Right ventricle myocardium inferior (tissue), 1 donor: ENCODE data around the gene SAP30L. TPM values are rescaled to one million over a fixed set of nuclear protein-coding genes. Genes with fewer than 3 reads are reported as not detected.

ENCODE experiments used
- ATAC-seq: fragments of 200-7000 bp; cut with Tn5 transposase; one replicate; pipeline ENCODE4 v1.9.1; 2020; ENCODE audit warnings: mild to moderate bottlenecking, moderate library complexity
- DNase-seq: peaks from one replicate; pipeline ENCODE4 v3.0.0; 2021; ENCODE audit errors: missing footprints
- intact Hi-C: fragments of 100-400 bp; cut with DNase I; formaldehyde crosslinking; loops from one replicate; pipeline ENCODE4 v1.11.0; 2022
- total RNA-seq: library from RNA; stranded (reverse); fragmentation: NEBNext Ultra II Directional; extraction: Animal tissue kit (Norgen Biotek cat#: 25700); gene quantifications from one replicate; pipeline ENCODE4 v1.2.1, GENCODE V29; 2021
- donor health status: DM: no; HTN: yes; CAD: no; lungs with severe emphysema.

SAP30L gene
- total RNA-seq, 1 donor from 2014 or later, result 39.2 TPM

DNA sequence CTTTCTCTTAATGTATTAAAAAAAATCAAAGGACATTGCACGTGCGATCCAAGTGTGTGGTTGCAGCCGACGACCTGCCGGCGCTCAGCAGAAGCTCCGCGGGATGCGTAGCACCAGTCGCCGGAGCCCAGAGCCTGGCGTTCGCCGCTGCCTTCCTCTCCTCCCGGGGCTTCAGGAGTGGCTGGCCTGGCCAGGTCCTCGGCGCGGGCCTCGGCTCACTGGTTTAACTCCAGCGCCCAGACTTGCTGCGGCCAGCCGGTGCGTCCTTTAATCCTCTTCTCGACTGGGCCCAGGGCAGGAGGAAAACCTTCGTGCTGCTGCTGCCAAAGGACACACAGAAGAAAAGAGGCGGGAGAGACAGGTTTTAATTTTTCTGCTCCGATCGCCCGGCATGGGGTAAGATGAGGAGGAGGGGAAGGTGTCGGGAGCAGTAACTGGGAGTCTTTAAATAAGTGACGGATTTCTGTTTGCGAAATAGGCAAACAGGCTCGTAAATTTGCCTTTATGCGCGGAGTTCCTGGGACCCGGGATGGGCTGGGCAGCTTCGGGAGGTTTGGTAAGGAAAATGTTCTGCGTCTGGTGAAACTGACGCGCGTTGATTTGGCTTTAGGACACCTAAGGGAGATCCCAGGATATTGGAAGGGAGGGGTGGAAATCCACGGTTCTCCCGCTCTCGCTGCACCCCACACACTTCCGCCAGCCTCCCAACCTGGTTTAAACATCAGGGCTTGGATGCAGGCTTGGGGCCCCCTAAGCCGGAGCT lies 30.0 kb downstream of the SAP30L start:
- ATAC-seq (no peak), DNase-seq (no peak)
- intact Hi-C loops, result loop anchor here (10.0 kb wide), 2 partner anchors 279 to 379 kb away; partner anchors contain the start of genes CNOT8, FAXDC2 and LARP1

DNA sequence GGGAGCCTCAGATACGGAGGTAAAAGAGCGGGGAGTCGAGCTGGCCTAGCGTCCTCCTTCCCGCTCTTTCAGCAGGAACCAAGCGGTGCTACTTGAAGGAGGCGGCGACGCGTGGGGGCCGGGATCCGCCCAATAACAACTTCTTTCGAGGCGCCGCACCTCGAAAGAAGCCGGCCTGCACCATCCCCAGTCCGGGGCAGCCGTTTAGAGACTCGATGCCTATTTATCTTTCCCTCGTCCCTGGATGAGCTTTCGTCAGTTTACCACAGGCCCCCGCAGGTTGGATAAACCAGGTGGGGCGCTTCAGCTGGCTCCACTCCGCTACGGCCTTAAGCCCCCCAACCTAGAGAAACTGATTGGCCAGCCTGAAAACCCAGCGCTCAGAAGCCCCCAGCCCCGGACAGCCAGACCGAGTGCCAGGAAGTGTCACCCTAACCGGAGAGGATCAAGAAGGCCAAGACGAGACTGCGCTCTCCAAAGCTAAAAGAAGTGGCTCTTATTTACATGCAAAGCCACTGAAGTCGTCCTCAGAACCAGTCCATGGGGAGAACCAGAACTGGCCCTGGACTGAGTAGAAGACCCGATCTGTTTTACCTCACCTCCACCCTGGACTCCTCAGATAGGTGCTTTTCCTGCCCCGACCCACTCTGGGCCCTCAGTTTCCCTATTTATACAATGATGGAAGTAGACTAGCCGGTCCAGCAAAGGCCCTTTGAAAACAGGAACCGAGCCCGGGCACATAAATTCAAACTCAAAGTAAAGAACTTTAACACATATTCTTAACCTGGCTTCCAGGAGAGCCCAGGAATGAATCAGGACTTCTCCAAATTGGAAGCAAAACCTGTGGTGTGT lies 30.8 kb downstream of the SAP30L start:
- intact Hi-C loops, result loop anchor here (10.0 kb wide), 2 partner anchors 278 to 378 kb away; partner anchors contain the start of genes CNOT8, FAXDC2 and LARP1
- DNase-seq, result no peak
- no peak for ATAC-seq

DNA sequence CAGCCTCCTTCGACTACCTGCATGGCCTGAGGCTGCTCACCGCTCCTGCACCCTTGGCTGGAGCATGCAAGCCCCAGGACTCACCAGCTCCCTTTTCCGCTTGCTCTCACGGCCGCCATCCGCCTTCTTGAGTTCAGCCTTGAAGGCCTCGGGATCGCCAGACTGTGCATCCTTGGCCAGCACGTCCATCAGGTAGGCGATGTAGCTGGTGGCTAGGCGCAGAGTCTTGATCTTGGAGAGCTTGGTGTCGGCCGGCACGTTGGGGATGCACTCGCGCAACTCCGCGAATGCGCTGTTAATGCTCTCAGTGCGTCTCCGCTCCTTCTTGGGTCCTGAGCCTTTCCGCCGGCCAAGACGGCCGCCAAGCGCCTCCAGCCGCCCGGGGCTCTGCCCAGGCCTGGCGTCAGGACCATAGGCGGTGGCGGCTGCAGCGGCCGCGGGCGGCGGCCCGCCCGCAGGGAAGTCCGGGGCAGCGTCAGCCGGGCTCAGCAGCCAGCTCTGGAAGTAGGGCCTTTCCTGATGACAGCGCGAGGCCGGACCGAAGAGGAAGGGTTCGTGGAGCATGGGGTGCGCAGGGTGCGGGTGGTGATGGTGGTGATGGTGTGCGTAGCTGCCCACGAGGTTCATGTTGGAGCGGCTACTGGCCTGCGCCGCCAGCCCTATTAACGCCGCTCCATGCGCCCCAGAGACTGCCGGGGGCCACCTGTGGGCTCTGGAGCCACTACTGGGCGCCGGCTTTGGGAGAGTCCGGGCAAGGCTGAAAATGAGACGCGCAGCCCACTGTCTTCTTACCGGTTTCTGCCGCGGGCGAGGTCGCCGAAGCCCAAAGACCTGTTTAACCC lies 31.8 kb downstream of the SAP30L start:
- DNase-seq, result no peak
- ATAC-seq, result peak; percentile 45
- intact Hi-C loops, result loop anchor here (10.0 kb wide), 2 partner anchors 277 to 377 kb away; partner anchors contain the start of genes CNOT8, FAXDC2 and LARP1

DNA sequence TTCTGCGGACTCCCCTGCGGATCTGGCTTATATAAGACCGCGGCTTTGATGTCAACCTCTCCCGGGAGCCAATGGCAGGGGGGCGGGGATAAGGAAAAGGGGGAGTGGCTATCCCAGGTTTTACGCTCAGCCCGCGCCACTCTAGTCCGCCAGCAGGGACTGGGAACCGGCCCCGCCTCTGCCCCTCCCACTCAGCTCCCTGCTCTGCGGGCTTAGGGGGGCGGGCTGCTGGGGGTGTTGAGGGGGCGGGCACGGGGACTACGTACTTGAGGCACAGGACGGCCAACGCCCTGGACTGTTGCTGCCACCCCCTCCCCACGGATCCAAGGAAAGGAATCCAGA lies 32.4 kb downstream of the SAP30L start, which contains the start of gene HAND1:
Gene HAND1, minus strand, starts transcription at position 4 of the 342 bp plus-strand sequence. CDS start 219 bp downstream, outside the sequence.
- DNase-seq, result peak; percentile 76
- intact Hi-C loops, result loop anchor here (10.0 kb wide), 2 partner anchors 277 to 377 kb away; partner anchors contain the start of genes CNOT8, FAXDC2 and LARP1

DNA sequence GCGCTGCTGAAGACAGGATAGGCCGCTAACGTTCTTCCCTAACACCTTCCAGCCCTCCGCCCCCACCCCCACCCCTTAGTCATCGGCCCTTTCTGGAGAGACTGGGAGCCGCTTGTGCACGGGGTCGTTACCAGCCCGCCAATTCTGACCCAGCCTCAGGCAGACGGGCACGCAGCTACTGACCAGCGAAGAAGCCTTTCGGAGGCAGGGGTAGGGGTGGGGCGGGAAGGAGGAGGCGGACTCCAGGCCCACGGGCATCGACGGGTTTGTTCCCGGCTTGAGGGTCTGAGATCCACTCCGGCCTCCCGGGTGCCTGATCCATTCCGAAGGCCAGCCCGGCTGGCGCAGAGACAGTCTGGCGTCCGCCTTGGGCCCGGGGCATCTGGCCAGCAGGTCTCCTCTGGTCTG lies 33.0 kb downstream of the SAP30L start:
- intact Hi-C loops, result loop anchor here (10.0 kb wide), 2 partner anchors 276 to 376 kb away; partner anchors contain the start of genes CNOT8, FAXDC2 and LARP1
- ATAC-seq, result no peak
- no peak for DNase-seq

More for the DNA sequence above, 32.4 kb downstream of the SAP30L start, which contains the start of gene HAND1:
- ATAC-seq, result peak; percentile 89

DNA sequence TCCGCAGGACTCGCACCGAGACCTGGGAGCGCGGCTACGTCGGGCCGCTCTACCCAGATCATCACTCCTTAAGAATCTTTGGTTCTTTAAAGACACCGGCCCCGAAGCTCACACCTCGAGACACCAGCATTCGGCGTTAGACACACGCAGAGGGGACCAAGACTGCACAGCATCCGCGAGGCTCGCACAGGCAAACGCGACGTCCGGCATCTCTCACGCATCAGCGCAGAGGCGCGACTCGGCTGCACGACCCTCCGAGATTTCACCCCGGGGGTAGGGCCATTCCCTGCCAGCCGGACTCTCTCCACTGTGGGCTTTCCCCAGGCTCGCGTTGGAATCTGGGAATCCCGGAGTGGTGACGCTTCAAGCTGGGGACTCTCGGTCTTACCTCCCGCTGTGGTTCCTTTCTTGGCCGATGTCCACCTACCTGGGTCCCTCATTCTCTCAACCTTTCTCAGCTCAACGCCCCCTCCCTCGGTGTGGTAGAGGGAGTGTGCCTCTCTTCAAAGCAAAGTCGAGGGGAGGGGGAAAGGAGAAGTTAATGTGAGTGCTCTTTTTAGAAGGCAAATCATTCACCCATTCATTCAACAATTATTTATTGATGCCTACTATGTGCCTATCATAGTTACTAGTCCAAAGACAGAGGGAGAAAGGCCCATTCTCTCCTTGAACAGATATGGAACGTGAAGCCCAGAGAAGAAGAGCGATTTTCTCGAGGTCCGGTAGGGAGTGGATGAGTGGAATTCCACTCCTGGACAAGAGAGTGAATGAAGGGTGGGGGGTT lies 33.6 kb downstream of the SAP30L start:
- DNase-seq, result no peak
- ATAC-seq, result no peak

DNA sequence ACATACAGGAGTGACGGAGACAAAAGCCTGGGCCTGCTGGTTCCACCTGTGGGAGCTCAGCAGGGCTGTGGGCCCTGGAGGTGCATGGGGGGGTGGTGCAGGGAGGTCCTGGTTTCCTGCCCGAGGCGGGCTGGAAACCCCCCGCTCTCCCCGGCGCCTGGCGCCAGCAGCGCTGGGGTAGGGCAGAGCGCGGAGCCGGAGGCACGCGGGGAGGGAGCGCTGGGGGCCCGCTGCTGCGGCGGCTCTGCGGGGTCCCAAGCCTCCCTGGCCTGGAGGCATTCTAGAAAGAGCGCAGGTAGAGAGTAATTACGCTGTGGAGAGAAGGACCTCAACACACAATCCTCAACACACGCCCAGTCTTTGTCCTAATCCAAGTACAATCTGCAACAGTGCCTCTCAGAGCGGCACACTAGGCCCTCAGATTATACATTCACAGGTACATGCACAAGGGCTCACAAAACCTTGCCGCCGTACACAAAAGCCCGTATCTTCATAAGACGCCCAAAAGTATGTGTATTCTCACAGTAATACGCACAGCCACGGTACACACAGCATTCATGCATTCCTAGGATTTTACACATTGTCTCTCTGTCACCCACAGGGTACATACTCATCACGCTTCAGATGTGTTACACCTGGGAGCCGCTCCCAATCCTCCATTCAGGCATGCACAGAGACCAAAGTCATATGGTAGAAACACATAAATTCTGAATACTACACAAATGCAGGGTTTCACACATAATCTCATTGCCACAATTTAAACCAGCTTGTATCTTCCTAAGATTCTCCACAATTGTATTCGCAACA lies 34.4 kb downstream of the SAP30L start:
- no peak for ATAC-seq
- no peak for DNase-seq
- intact Hi-C loops, result loop anchor here (10.0 kb wide), 2 partner anchors 275 to 375 kb away; partner anchors contain the start of genes CNOT8, FAXDC2 and LARP1

More for the DNA sequence above, 33.6 kb downstream of the SAP30L start:
- intact Hi-C loops, result loop anchor here (10.0 kb wide), 2 partner anchors 275 to 375 kb away; partner anchors contain the start of genes CNOT8, FAXDC2 and LARP1

DNA sequence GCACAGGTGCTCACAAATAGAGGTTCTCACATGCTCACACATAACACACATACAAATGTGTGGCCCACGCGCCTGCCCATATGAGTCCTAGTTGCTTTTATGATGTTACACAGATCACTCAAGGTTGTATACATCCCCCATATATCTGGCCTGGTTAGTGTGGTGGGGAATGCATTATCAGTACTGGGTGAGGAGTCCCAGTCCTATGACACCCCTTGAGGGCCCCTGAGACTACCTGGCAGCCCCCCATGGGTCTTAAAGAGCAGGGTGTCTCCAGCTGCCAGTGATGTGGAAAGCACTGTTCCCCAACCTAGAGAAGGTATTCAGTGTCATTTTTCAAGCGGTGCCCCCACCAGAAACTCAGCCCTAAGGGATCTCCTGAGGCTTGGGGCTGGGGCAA lies 35.0 kb downstream of the SAP30L start:
- ATAC-seq, result no peak
- intact Hi-C loops, result no loop called here
- no peak for DNase-seq

DNA sequence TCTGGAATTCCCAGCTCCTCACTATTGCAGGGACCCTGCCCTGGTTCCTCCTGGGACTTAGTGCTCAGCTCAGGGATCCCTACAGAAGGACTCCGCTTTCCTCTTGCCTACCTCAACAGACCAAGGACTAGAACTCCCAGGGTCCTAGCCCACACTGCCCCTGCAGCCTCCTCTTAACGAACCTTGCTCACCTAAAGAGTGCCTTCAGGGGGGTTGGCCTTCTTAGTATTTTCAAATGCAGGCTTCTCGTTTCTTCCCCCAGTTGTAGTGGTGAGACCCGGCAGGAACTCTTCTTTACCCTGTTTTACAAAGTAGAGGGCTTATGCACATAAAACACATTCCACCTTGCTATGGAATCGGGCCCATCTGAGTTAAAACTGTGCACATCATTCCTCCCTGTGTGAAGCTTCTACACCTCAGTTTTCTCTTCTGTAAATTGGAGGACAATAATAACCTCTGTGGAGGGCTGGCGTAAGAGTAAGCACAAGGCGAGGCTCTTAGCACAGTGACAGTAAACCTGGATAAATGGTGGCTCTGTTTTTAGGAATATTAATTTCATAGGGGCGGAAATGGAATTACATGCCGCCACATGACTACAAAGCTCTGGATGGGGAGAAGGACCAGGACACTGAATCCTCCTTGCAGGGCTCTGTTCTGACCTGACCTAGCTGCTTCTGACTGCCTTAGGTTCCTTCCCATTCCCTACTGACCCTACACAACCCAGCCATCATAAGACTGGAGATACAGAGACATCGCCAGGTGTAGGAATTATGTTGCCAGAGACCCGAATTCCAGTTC lies 36.0 kb downstream of the SAP30L start:
- ATAC-seq, result no peak
- no peak for DNase-seq
- intact Hi-C loops, result no loop called here

DNA sequence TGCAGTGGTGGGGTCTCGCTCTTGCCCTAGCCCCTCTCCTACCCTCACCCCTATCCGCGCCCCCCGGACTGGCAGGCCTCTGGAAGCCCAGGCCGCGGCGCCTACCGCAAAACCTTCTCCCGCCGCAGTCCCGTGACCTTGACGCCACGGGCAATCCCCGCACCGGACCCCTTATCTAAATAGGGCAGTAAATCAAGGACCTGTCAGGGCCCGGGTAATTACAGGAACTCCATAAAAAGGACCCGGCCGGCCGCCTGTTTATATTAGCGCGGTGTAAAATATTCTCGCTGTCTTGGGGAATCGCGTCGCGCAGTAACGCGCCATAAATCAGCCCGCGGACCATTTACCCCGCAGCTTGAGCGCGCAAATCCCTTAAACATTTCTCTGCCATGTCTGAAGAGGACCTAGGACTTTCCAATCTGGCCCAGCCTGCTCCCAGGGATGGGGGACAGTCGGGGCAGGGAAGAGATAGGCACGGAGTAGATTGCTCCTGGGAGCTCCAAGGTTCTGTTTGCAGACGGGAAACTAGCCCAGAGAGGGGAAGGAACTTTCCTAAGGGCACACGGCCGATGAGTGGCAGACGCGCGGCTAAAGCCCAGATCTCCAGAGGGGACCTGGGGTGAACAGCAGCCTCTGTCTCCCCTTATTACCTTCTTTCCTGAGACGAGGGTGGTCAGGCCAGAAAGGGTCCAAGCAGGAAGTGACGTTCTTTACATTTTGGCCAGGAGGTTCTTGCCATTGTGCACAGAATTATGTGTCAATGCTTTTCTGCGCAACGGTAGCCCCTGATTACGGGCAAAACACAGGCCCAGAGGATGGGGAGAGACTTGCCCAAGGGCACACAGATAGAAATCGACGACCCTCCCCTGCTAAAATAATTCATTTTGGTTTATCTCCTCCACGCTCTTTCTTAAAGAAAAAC lies 37.0 kb downstream of the SAP30L start:
- DNase-seq, result no peak
- ATAC-seq, result no peak
- intact Hi-C loops, result no loop called here

DNA sequence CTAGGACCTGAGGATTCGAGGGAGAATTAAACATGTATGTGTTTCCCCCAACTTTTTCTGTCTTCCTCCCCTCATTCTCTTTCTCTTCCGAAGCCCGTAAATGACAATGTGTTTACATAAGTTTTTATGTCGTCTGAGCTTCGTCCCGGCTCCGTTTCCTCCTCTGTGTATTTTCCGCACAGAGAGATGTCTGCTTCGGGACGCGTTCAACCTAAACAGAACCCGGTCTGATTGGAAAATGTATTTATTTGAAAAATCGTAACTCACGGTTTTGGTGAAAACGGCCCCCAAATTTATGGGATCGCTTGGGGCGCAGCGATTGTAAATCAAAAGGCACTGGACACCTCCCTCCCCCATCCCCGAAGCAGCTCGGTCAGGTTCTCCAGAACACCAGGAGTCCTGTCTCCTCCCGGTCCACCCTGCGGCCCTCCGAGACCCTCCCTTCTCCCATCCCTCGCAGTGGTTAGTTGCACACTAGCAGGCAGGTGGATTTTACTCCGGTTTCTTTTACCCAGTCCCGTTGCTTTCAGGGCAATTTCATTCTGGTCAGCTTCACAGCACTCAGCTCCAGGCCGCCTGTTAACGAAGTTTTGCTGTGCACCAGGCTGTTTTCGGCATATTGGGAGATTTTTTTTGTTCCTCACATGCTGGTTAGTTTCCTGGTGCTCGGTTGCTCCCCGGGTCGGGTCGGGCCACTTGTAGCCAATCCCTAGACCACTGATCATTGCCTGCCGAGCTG lies 38.0 kb downstream of the SAP30L start:
- ATAC-seq (no peak), DNase-seq (no peak)
- intact Hi-C loops, result no loop called here

DNA sequence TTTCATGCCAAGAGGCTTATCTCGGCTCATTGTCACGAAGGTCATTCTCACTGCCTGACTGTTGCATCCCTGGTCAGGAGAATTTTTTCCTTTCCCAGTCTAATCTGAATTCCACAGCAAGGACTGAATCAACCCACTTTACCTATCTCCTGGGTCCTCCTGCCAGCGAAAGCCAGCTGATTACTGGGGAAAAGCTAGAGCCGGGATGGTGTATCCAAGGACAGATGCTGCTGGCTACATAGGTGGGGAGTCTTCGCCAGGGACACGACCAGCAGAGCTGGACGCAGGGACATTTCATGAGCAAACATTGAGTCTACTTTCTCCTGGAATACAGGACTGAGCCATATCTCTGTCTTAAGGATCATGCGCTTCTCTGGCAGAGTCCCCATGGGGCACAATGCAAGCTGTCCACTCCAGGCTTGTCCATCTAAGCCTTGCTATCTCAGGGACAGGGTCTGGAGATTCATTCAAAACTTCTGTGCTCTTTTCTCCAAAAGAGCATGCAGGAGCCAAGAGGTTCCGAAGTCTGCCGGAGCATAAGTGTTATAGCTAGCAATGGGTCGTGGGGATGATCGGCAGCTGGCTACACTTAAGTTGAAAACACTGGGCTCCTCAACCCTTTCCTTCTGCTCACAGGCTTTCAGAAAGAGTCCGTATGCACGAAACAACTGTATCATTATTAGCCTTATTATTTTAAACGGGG lies 38.7 kb downstream of the SAP30L start:
- DNase-seq (no peak), ATAC-seq (no peak)
- intact Hi-C loops, result no loop called here

DNA sequence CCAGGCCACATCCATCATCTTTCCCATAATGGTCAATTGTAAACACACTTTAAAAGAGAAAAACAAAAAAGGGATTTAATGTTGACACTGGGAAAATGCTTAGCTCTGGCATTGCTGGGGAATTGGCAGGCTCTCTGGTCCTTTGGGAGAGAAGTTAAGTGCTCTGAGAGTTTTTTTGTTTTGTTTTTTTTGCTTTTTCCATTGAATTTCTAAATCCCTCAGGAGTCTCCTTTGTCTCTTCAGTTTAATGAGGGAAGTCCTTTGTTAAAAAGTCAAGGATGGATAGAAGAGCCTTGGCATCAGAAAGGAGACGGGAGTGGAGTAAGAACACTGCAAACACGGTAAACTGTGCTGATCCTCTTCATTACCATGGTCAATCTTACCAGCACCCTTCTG lies 39.3 kb downstream of the SAP30L start:
- intact Hi-C loops, result no loop called here
- DNase-seq (no peak), ATAC-seq (no peak)
